ENCODE results near the gene TDRKH.

DNA sequence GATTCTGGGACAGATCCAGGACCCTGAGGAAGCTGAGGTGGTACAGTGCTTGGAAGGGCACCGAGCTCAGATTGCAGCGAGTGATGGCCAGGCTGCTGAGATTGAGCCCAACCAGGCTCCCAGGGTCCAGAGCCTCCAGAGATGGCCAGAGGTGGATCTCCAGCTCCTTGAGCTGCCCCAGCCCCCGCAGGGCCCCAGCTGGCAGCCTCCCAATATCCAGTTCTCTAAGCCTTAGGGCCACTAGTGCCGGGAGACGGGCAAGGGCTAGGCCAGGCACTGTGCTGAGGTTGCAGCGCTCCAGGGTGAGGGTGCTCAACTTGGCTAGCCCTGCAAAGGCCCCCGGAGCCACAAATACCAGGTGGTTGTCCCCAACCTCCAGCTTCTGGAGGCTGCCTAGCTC lies 11.5 kb upstream of the TDRKH start:
- TF ChIP-seq CTCF (conservative IDR thresholded peaks at IDR 0.05), result no peak
- no peak for TF ChIP-seq ZFX (IDR thresholded peaks at IDR 0.05)
